GM12801 (cell line): ENCODE data around the gene GAP43.

Experiments
- TF ChIP-seq, protein P1 (sequence below): IDR thresholded peaks from one replicate; pipeline ENCODE4 v1.5.1; 2011; ENCODE audit warnings: control low read depth; ENCODE audit not compliant: insufficient read length; ENCODE audit errors: extremely low read depth

GAP43 gene

DNA sequence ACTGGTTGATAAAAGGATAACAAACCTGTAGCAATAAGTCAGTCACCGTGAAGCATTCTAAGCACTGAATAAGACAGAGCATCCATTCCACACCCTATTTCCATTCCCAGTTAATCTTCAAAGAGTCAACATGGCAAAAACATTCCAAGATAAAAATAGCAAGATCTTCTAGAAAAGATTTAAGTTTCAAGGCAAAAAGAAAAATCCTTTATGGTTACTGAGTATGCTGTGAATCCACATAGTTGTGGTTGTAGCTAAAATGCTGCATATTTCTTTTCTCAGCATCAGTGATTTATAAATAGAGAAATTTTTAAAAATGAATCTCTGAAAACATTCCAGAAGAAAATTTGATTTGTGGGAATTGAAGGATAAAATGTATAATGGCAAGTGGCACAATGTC, 21.1 kb downstream of the GAP43 start:
- TF ChIP-seq, protein P1, sequence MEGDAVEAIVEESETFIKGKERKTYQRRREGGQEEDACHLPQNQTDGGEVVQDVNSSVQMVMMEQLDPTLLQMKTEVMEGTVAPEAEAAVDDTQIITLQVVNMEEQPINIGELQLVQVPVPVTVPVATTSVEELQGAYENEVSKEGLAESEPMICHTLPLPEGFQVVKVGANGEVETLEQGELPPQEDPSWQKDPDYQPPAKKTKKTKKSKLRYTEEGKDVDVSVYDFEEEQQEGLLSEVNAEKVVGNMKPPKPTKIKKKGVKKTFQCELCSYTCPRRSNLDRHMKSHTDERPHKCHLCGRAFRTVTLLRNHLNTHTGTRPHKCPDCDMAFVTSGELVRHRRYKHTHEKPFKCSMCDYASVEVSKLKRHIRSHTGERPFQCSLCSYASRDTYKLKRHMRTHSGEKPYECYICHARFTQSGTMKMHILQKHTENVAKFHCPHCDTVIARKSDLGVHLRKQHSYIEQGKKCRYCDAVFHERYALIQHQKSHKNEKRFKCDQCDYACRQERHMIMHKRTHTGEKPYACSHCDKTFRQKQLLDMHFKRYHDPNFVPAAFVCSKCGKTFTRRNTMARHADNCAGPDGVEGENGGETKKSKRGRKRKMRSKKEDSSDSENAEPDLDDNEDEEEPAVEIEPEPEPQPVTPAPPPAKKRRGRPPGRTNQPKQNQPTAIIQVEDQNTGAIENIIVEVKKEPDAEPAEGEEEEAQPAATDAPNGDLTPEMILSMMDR, result no peak

DNA sequence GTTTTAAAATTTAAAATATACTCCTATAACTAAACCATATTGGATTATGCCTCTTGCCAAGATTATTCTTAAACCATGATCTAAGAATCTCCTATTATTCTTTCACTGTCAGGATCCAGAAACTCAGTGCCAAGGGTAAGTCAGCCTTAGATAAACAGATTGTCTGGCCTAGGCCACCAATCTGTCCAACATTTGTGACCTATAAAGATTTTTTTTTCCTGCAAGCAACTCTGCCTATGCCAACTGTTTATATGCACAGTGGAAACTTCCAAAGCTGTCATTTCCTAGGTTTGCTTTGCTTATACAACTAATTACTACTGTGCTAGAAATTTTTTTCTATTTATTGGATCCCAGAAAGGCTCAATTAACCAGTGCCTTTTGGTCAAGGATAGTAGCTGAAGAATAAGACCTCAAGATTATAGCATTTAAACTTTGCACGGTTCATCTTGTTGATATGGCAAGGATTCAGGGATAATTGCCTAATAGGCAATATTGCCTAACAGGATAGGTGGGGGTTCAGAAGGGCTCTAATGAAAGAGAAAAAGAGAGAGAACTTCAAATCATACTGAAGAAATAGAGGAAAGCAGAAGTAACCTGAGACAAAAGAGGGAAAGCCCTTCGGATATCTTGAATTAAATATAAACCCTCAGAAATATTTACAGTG, 22.8 kb downstream of the GAP43 start:
- TF ChIP-seq, protein P1, result no peak

DNA sequence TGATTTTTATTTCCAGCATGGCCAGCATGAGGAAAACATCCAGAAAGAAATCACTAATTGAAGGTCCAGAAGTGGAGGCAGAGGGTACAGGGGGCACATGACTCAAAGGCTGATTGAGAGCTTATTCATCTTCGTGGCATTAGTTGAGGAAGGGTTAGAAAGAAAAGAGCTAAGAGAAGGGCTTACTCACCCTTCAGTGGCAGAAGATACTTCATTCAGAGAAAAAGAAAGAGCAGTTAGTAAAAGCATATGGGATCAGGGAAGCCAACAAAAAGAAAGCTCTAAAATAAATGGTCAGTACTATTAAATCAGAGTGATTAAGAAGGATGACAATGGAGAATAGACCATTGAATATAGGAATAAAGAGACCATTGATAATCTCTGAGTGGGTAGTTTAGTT, 25.2 kb downstream of the GAP43 start:
- TF ChIP-seq, protein P1, result no peak

DNA sequence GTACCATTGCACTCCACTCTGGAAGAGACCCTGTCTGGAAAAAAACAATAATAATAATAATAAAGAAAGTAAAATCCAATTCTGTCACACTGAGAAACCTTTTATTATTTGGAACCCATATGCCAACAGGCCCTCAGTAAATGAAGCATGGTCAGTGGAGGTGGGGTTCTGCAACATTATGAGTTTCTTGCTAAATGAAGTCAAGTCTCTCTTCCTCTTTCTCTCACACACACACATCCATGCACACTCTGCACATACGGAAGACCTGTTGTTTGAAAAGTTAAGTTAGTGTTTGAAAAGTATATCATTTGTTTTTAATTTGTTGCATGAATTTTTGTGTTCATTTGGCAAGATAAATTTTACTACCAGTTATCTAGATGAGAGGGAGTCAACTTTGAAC, 27.8 kb downstream of the GAP43 start:
- TF ChIP-seq, protein P1, result no peak

DNA sequence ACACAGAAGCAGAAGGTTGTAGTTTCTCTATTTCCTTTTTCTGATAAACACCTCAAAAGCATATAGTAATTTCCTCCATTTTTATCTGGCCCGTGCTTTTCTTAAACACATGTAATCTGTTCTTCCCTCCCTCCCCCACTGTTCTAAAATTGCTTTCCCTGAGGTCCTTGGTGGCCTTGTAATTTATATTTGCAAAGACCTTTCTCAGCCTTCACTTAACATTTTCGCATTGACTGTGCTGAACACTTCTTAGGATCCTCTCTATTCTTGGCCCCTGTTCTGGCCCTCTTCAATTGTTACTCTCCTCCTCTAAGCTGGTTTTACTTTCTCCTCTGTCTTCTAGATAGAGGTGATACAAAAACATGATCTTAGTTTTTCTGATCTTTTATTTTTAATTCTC, 28.3 kb downstream of the GAP43 start:
- TF ChIP-seq, protein P1, result no peak

DNA sequence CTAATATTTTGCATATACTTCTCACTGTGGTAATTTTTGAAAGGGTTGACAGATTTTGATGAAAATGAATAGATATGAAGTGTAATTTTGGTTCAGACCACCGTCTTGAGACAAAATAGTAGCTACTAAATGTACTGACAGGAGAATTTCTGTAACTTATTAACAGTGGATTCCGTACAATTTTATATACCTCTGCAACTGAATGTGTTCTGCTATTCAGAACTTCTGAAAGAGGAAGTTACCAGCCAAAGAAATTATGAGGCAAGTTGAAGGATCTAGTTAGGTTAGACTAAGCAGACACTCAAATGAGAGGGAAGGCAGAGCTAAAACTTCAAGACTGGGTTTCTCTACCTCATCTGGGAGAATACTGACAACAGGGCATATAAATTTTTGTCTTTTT, 29.4 kb downstream of the GAP43 start:
- TF ChIP-seq, protein P1, result no peak

DNA sequence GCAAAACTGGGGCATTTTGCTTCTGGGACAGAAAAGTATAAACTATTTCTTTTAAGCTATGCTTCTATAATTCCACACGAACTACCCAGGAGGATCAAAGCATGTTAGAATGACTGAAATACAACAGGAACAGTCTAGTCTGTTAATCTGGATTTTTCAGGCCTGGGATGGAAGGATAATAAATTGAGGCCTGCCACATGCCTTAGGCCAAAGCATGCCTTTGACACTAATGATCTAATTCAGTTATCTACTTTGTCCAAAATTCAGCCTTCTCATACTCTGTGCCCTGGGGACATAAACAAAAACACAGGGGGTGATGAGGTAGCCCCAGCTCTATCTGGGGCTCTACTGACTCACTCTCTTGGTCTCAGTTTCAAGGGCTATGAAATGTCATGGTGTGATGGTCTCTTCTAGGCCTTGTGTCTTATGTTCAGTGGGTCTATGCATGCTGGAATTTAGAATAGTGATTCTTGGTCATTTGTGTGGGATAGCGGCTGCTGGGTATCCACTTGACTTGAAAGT, 32.5 kb downstream of the GAP43 start:
- TF ChIP-seq, protein P1, result no peak
